H7 (cell line): Measurements from ENCODE around the gene KCNIP1. TPM values are rescaled to one million over a fixed set of nuclear protein-coding genes. Genes with fewer than 3 reads are reported as not detected.
A peak's percentile ranks its signal among the peaks of the same experiment; 100 is the strongest.

ENCODE experiments used
- DNase-seq: peaks from one replicate; pipeline ENCODE4 v3.0.0; 2012
- H3K27me3 ChIP-seq: 2 replicates; pipeline ENCODE4 v1.6.0; 2011; ENCODE audit warnings: mild to moderate bottlenecking, low read length; ENCODE audit not compliant: control insufficient read depth, insufficient read depth
- H3K36me3 ChIP-seq: replicated peaks from 2 replicates; pipeline ENCODE4 v1.5.1; 2011; ENCODE audit warnings: low read length; ENCODE audit not compliant: control insufficient read depth, insufficient read depth
- H3K4me3 ChIP-seq: 2 replicates; pipeline ENCODE4 v1.5.1; 2011; ENCODE audit warnings: low read depth, mild to moderate bottlenecking, control low read depth, low read length, moderate library complexity; ENCODE audit not compliant: insufficient read depth
- total RNA-seq: library from RNA; depleted of rRNA; stranded (reverse); fragments of >200 nt; shearing (Covaris generic); gene quantifications from 2 replicates; pipeline ENCODE4 v1.2.3, GENCODE V29; 2014

Gene KCNIP1
- total RNA-seq, 1 experiment from 2014 or later, result 0.48 TPM

DNA sequence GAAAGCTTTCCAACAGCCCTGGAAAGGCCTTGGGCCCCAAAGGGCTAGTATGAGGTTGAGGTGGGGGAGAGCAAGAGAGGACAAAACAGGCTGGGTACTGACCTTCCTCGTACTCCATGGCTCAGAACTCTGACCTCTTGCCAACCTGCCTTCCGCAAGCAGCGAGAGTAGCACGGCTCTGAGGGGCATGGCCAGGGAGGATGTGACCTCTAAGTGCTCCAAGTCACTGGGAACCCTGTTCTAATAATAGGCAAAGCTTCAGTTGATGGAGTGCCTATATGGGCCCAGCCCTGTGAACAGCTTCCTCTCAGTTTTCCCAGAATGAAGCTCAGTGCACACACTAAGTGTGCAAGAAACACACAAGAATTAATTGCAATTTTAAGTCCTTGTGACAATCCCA, 152.1 kb downstream of the KCNIP1 start:
- DNase-seq, result no peak
- Histone ChIP-seq H3K27me3 (no peaks in the 10 kb centered on the region), H3K36me3 (no peaks in the 10 kb centered on the region), H3K4me3 (no peak overlapping the region)

DNA sequence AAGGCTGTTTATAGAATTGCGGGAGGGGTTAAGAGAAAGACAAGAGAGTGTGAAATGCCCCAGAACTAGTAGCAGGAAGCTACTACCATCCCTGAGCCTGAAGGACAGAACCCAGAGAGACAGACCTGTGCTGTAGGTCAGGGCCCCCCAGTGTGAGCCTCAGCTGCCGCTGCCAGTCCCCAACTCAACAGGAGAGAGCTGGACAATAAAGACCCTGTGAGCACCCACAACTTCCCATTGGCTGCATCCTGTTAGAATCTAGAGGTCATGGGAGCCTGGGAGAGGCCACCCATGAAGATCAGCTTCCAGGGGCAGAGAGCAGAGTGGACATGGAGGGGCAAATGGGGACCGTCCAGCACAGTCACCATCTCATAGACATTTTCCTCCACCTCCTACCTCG, 152.5 kb downstream of the KCNIP1 start:
- Histone ChIP-seq H3K27me3 (no peaks in the 10 kb centered on the region), H3K4me3 (no peak overlapping the region), H3K36me3 (no peaks in the 10 kb centered on the region)
- no peak for DNase-seq

DNA sequence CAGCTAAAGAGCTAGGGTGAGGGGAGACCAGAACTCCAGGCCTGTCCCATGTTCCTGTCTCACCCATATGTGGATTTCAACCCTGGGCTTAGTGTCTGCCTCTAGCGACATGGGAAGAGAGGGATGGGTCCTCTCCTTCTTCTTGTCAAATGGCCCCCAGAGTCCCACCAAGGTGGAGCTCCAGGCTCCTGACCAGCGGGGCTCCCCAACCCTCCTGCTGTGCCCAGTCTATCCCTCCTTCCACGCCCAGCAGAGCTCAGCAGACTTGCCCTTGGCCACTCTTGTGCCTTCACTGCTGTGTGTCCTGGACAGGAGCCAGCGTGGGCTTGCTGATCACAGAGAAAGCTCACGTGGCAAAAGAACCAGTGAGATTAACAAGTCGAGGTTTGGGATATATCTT, 156.7 kb downstream of the KCNIP1 start:
- H3K36me3 ChIP-seq, result no peaks in the 10 kb centered on the region
- no peak for DNase-seq
- H3K27me3 ChIP-seq, result no peaks in the 10 kb centered on the region
- no peak overlapping the region for H3K4me3 ChIP-seq

DNA sequence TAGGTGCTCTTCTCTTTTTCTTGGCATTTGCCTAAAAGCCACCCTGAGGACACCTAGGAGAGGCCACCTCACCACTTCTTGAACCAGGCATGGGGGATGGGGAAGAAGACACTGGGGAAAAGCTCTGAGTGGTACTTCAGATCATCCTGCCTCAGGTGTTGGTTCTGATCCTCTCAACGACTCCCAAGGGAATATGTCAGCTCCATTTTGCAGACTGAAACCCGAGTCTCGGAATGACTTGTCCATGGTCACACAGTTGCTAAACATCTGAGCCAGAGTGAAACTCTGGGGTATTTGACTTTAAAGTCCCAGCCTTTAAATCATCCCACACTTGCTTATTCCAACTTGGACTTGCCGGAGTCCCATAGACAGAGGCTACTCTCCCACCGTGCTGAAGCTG, 159.1 kb downstream of the KCNIP1 start:
- no peaks in the 10 kb centered on the region for H3K36me3 ChIP-seq
- no peaks in the 10 kb centered on the region for H3K27me3 ChIP-seq
- no peak overlapping the region for H3K4me3 ChIP-seq
- no peak for DNase-seq

DNA sequence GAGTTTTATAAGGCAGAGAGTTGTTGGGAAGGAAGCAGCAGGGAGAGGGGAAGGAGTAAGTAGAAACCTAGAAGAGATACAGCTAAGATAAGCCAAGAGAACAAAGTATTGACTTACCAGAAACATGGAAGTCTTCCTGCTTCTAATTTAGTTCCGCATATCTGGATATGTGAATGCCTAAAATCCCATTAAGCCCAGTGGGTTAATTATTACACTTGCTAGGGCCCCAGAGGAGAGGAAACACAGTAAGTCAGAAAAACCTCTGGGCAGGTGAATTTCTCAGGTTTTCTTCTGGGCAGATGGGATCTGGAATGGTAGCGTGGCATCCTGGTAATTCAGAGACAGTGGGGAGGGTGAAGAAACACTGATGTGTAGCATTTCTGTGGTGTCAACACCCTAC, 175.0 kb downstream of the KCNIP1 start:
- no peak overlapping the region for H3K4me3 ChIP-seq
- peaks cover 17% of the 10 kb centered on the region for H3K27me3 ChIP-seq
- no peak for DNase-seq
- no peaks in the 10 kb centered on the region for H3K36me3 ChIP-seq

DNA sequence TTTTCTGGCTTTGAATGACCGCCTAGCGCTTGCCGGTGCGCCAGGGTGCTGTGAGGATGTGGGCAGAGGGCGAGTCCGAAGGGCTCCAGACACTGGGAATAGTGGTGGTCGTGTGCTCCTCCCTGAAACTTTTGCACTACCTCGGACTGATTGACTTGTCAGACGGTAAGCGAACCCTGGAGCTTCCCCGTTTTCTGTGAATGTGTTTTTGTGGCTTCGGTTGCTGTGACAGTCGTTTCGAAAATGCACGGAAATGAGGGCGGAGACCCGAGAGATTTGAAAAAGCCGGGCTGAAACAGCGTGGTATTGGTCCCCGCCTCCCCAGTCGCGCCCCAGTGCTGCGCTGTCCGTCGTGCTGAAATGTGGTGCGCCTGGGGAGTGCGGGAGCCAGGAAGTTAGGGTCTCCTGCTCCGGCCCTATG, 177.2 kb downstream of the KCNIP1 start:
- DNase-seq, result peak; percentile 83
- peaks cover 17% of the 10 kb centered on the region for H3K27me3 ChIP-seq
- no peaks in the 10 kb centered on the region for H3K36me3 ChIP-seq
- peak overlapping the region; percentile 36; the same call in 1 of the 2 replicates for H3K4me3 ChIP-seq

DNA sequence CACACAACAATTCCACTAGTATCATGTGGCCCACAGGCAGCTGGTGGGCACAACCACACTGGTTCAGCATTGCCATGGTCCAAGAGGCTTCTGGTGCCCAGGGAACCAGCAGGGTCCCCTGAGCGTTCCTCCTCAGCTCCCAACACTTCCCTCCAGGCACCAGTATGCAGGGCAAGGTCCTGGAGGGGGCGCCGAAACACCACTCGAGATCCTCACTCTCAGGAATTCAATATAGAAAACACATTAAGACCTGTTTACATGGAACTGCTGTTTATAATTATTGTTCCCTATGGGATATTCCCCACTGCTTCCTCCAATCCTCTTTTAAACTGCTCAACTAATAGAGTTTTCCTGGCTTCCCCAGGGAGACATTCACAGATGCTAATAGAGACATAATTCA, 187.8 kb downstream of the KCNIP1 start:
- peak; percentile 71 for DNase-seq
- Histone ChIP-seq H3K4me3 (no peak overlapping the region), H3K36me3 (no peaks in the 10 kb centered on the region), H3K27me3 (no peaks in the 10 kb centered on the region; the same call in 1 of the 2 replicates)

DNA sequence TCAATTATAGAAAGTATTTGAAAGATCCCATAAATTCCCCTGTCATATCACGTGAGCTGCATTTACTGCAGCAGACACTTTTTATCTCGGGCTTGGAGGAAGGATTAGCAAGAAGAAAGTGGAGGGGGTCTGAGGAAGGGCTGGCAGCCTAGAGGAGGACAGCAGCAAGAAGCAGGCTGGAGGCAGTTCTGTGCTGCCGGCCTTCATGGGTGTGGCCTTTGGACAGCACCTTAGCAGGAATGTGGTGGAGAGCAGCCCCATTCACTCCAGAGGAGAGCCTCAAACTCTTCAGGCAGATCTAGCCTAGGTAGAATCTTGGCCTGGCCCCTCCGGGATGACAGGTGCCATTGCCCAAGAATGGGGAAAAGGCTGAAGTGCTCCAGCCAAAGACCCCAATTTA, 189.9 kb downstream of the KCNIP1 start:
- Histone ChIP-seq H3K4me3 (no peak overlapping the region), H3K36me3 (no peaks in the 10 kb centered on the region), H3K27me3 (no peaks in the 10 kb centered on the region; the same call in 1 of the 2 replicates)
- peak; percentile 26 for DNase-seq

DNA sequence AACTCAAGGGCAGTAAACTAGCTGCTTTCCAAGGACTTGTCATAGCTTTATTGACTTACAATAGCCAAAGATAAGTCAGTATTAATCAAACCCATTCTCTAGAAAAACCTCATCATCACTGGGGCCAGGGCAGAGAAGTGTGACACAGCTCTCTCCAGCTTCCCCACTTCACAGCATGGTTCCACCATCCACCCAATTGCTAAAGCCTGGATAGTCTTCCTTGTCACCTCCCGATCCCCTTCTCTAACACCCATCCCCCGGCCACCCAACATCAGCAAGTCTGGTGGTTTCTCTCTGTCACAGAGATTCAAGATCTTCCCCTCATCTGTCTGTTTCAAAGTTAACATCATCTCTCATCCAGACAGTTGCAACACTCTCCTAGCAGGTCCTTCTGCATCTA, 191.1 kb downstream of the KCNIP1 start:
- Histone ChIP-seq H3K4me3 (no peak overlapping the region), H3K36me3 (no peaks in the 10 kb centered on the region), H3K27me3 (no peaks in the 10 kb centered on the region; the same call in 1 of the 2 replicates)
- DNase-seq, result no peak

DNA sequence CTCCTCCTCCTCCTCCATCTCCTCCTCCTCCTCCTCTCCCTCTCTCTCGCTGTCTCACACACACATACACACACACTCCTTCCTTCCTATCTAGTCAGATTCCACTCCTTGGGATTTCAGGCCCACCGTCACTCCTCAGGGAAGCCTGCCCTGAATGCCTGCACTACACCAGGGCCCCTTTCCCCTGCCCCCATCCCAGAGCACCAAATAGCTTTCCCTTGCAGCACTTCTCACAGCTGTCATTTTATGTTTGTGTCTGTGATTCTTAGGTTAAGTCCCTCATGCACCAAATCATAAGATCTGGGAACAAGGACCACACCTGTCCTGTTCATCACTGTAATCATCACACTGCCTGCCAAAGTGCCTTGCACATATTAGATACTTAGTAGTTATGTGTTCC, 193.2 kb downstream of the KCNIP1 start:
- H3K36me3 ChIP-seq, result no peaks in the 10 kb centered on the region

DNA sequence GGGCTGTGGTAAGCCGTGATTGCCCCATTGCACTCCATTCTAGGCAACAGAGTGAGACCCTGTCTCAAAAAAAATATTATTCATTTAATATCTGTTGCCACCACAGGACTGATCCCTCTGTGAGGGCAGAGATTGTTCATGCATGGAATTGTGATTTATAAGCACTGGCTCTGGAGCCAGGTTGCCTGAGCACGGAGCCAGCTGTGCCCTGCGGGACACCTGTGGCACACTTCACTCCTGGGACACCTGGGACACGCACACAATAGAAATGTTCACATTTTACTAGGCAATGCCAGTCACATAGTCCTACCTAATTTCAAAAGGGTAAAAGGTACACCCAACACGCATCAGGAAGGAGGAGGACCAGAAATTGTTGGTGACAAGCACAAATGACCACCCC, 196.7 kb downstream of the KCNIP1 start:
- H3K27me3 ChIP-seq, result no peaks in the 10 kb centered on the region
- no peaks in the 10 kb centered on the region for H3K36me3 ChIP-seq
- no peak overlapping the region for H3K4me3 ChIP-seq
- DNase-seq, result no peak

More for the DNA sequence above, 193.2 kb downstream of the KCNIP1 start:
- no peak for DNase-seq
- Histone ChIP-seq H3K27me3 (no peaks in the 10 kb centered on the region), H3K4me3 (no peak overlapping the region)

DNA sequence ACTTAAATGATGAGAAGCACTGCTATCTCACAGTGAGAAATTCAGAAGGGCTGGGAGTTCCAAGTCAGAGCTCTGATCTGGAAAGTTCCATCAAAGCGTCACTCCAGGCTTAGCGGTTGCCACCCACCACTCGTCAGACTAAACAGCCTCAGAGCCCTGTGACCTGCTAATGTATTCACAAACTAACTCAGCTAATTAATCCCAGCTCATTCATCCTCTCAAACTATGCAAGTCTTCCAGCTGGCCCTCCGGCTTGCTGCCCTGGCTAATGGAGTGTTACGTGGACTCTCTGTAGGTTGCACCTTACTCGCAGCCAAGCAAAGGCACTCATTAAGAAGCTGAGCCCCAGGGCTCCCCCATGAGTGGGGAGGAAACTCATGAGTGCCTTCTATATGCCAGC, 197.5 kb downstream of the KCNIP1 start:
- Histone ChIP-seq H3K4me3 (no peak overlapping the region), H3K36me3 (no peaks in the 10 kb centered on the region), H3K27me3 (no peaks in the 10 kb centered on the region)
- no peak for DNase-seq

DNA sequence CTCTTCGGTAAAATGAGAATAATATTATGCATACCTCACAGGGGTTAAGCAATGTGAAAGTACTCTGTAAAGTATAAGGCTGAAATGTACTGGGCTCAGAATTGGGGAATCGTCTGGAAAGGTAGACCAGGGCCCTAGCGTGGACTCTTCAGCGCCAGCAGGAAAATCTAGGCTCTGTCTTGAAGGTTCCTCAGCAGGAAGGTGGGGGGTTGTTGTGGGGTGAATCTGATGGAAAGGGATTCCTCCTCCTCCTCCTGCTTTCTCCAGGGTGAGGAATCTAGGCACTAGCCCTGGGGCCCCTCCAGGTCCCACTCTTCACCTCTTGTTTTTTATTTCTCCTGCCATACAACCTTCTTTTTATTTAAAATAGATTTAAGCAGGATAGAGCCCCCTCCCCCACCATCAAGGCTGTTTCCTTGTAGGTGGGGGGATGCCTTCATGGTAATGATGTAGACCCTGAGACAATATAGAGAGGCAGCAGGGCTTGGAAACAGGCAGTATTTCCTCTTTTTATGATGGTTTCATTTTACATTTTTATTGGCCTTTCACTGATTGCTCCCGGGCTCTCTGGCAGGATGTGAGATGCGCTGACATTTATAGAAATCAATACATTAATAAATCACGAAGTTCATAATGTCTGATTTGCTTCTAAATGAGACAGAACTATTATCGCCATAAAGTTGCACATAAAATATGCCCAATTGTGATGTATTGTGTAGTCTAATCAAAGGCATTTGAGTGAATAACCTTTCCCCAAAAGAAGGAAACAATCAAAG, 200.8 kb downstream of the KCNIP1 start:
- peak; percentile 32 for DNase-seq
- no peaks in the 10 kb centered on the region for H3K36me3 ChIP-seq
- H3K27me3 ChIP-seq, result no peaks in the 10 kb centered on the region
- H3K4me3 ChIP-seq, result no peak overlapping the region

DNA sequence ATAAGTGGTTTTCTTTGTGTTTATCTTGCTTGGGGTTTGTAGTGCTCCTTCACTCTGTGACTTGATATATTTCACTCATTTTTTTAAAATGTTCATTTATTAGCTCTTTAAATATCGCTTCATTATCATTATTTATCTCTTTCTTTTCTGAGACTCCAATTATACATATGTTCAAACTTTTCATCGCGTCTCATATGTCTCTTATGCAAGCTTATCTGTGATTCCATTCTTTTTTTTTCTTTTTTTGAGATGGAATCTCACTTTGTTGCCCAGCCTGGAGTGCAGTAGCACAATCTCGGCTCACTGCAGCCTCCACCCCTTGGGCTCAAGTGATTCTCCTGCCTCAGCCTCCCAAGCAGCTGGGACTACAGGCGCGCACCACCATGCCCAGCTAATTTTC, 205.8 kb downstream of the KCNIP1 start:
- H3K4me3 ChIP-seq, result no peak overlapping the region
- DNase-seq, result no peak
- no peaks in the 10 kb centered on the region for H3K36me3 ChIP-seq
- H3K27me3 ChIP-seq, result no peaks in the 10 kb centered on the region

DNA sequence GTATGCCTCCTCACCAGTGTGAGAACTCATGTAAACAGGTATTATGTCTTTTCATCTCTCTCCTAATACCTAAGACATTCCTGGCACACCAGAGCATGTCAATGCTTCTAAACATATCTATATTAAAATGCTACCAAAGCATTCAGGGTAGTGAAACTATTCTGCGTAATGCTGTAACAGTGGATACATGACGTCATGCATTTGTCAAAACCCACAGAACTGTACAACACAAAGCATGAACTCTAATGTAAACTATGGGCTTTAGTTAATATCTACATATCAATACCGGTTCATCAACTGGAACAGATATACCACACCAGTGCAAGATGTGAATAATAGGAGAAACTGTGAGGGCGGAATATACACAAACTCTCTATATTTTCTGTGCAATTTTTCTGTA, 207.5 kb downstream of the KCNIP1 start:
- Histone ChIP-seq H3K4me3 (no peak overlapping the region), H3K27me3 (no peaks in the 10 kb centered on the region), H3K36me3 (no peaks in the 10 kb centered on the region)
- no peak for DNase-seq

DNA sequence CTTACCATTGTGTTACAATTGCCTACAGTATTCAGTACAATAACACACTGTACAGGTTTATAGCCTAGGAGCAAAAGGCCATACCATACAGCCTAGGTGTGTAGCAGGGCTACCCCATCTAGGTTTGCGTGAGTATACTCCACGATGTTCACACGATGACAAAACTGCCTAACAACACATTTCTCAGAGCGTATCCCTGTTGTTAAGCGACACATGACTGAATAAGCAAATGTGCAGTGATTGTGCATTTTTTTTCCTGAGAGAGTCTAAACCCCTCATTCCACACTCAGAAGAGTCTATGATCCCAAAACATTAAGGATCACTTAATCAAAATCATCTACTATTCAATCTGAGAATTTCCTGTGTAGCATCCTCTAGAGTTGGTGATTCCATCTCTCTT, 211.3 kb downstream of the KCNIP1 start:
- H3K27me3 ChIP-seq, result no peaks in the 10 kb centered on the region
- H3K4me3 ChIP-seq, result no peak overlapping the region
- no peak for DNase-seq
- H3K36me3 ChIP-seq, result no peaks in the 10 kb centered on the region
